HG02623 (cell line): Measurements from ENCODE around the gene FBXW9.
A peak's percentile ranks its signal among the peaks of the same experiment; 100 is the strongest.
"Not testable (repeated sequence)": the region's sequence is repeated elsewhere in the genome, so short reads cannot be mapped to it uniquely, and the experiment has no call there.

Experiments
- ATAC-seq: cut with Tn5 transposase; IDR thresholded peaks from one replicate; pipeline ENCODE4 v1.9.1; 2021; ENCODE audit warnings: moderate library complexity; ENCODE audit not compliant: unreplicated experiment

Gene FBXW9

DNA sequence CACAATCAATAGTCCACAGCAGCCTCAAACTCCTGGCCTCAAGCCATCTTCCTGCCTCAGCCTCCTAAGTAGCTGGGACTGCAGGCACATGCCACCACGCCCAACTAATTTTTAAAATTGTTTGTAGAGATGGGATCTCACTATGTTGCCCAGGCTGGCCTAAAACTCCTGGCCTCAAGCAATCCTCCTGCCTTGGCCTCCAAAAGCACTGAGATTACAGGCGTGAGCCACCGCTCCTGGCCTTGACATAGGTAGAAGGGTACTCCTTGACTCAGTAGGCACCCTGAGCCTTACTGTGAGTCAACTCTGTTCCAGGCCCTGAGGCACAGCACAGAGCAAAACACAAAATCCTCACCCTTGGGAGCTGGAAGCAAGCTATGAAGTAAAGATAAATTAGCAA lies 19.5 kb upstream of the FBXW9 start:
- no peak for ATAC-seq

DNA sequence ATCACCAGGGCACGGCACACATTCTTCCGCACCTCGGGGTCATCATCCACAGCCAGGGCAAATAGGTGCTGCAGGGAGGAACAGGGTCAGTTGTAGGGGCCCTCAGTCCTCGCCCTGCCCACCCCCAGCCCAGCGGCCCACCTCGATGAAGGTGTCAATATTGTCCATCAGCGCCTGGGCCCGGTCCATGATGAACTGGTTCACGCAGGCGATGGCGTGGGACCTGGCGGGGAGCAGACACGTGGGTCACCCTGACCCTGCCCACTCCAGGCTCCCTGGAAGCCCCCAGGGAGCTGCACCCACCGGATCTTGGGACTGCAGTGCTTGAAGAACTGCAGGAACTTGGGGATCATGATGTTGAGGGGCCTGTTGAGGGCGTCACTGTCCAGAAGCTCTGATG lies 18.7 kb upstream of the FBXW9 start:
- ATAC-seq, result no peak

GRCh38 chr19:12713304-12713703 lies 16.9 kb upstream of the FBXW9 start:
- not testable (repeated sequence) for ATAC-seq

GRCh38 chr19:12712077-12712476 lies 15.6 kb upstream of the FBXW9 start:
- ATAC-seq, result not testable (repeated sequence)

GRCh38 chr19:12711187-12711586 lies 14.8 kb upstream of the FBXW9 start:
- ATAC-seq, result no peak

DNA sequence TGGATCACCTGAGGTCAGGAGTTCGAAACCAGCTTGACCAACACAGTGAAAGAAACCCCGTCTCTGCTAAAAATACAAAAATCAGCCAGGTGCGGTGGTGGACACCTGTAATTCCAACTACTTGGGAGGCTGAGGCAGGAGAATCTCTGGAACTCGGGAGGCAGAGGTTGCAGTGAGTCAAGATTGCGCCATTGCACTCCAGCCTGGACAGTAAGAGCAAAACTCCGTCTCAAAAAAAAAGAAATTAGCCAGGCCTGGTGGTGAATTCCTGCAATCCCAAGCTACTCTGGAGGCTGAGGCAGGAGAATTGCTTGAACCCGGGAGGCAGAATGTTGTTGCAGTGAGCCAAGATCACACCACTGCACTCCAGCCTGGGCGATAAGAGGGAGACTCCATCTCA lies 12.2 kb upstream of the FBXW9 start:
- ATAC-seq, result no peak

DNA sequence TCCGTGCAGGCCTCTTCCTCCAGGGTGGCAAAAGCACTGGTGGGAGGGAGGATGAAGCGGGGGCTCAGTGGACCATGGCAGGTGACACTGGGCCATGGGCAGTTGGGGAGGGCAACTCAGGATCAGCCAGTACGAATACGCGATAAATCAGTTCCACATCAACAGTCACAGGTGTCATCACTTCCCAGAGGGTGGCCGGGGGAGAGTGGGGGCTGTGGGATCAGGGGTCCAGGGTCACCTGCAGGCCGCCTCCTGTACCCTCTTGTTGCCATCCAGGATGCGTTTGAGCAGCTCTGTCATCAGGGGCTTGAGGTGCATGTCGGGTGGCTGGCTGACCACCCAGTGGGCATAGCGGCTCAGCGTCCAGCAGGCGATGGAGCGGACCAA lies 9.9 kb upstream of the FBXW9 start:
- no peak for ATAC-seq

- ATAC-seq, result no peak
These were observed 9.4 kb upstream of the FBXW9 start for GRCh38 chr19:12705654-12706331.

DNA sequence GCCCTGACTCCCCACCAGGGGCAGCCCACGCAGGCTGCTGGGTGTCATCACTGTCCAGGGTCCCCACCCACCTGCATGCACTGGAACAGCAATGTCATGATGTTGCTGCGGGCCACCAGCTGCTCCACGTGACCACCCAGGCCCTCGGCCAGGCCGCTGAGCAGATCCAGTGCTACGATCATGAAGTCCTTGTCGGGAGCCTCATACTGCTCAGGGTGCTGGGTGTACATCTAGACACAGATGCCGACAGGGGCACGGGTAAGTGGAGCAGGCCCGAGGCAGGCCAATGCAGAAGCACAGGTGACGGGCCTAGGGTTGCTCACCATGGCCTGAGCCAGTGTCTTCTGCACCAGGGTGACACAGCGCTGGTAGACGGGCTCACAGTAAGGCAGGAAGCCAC lies 8.7 kb upstream of the FBXW9 start:
- ATAC-seq, result no peak

DNA sequence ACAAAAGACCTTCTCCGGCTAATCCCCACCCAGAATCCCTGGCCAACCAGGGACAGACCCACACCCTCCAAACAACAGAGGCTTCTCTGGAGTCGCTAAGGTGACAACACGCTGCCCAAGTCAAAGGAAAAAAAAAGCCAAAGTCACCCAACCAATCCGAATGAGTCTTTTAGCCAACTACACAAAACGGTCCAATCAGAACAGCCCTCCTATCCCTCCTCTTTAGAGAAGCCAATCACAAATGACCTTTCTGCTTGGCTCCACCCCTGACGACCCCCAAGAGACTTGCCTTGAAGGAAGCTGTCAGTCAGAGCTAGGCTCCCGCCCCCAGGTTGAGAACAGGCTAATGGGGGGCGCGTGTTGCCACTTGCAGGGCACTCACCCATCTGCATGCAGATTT lies 6.6 kb upstream of the FBXW9 start:
- no peak for ATAC-seq

DNA sequence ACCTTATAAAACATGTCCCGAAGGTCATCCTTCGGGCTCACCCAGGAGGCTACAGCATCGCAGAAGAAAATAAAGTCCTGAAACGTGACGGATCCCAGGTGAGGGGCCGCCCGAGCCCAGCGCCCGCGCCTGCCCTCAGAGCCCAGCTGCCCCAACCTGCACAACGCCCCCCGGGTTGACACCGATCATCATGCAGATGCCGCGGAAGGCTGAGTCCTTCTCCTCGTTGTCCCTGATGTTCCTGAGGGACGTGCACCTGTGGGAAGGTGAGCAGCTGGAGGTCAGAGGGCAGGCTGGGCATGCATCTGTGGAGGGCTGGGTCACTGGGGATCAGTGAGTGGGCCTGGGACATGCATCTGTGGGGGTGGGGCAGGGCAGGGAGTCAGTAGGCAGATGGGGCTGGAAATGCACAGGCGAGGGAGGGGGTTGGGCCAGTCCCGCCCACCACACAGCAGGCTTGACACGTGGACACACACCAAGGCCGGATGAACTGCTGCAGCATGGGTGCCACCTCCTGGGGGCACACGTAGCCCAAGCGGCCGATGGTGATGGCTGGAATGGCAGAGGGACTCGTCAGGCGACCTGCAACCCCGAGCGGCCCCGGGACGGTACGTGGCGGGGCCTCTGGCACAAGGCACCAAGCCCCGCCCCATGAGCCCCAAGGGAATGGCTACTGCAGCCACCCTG lies 5.3 kb upstream of the FBXW9 start:
- no peak for ATAC-seq

- no peak for ATAC-seq
These were observed 1.7 kb upstream of the FBXW9 start for GRCh38 chr19:12698138-12698537.

DNA sequence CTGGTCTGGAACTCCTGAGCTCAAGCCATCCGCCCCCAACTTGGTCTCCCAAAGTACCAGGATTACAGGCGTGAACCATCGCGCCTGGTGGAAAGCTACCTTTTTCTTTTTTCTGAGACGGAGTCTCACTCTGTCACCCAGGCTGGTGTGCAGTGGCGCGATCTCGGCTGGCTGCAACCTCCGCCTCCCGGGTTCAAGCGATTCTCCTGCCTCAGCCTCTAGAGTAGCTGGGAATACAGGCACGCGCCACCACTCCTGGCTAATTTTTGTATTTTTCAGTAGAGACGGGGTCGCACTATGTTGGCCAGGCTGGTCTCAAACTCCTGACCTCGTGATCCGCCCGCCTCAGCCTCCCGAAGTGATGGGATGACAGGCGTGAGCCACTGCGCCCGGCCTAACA lies 994 bp upstream of the FBXW9 start:
- not testable (repeated sequence) for ATAC-seq

DNA sequence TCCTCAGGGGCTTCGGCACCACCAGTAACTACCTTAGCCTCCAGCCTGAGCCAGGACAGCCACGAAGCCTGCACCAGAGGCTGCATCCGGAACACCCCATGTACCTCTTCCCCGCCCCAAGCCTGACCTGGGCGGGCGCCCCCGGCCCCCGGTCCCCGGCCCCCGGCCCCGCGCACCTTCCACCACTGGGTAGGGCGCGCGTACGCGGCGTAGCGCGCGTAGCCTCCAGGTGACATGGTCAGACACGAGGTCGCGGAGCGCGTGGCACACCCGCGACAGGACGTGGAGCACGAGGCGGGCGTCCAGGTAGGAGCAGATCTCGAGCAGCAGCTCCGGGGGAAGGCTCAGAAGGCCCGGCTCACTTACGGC lies 450 bp downstream of the FBXW9 start:
- peak; percentile 30 for ATAC-seq

GRCh38 chr19:12695514-12695913 lies 917 bp downstream of the FBXW9 start:
- no peak for ATAC-seq

GRCh38 chr19:12695096-12695495 lies 1.3 kb downstream of the FBXW9 start:
- no peak for ATAC-seq

- no peak for ATAC-seq
These were observed 1.8 kb downstream of the FBXW9 start for GRCh38 chr19:12694641-12695040.

- no peak for ATAC-seq
These were observed 3.5 kb downstream of the FBXW9 start for GRCh38 chr19:12692960-12693359.

GRCh38 chr19:12689581-12690216 lies 6.7 kb downstream of the FBXW9 start:
- no peak for ATAC-seq

- no peak for ATAC-seq
These were observed 7.4 kb downstream of the FBXW9 start for GRCh38 chr19:12689012-12689411.

- ATAC-seq, result no peak
These were observed 8.8 kb downstream of the FBXW9 start, which contains the start of gene GNG14 for GRCh38 chr19:12687496-12688196. Gene GNG14, plus strand, starts transcription at chr19:12687998. Its CDS starts 51 bp downstream, at chr19:12688049.

GRCh38 chr19:12685831-12686230 lies 10.6 kb downstream of the FBXW9 start:
- ATAC-seq, result no peak
